Panc1 (cell line): ENCODE measurements around the gene TGDS.
"Not testable (repeated sequence)": the region's sequence is repeated elsewhere in the genome, so short reads cannot be mapped to it uniquely, and the experiment has no call there.

Source experiments
- POLR2AphosphoS5 ChIP-seq: IDR thresholded peaks from 2 replicates; pipeline ENCODE4 v1.6.1; 2012; ENCODE audit warnings: mild to moderate bottlenecking, low read depth, low read length, moderate library complexity
- TF ChIP-seq, protein P1 (sequence below): fragments of 450-650 bp; IDR thresholded peaks from 2 replicates; pipeline ENCODE4 v1.5.1; 2017; ENCODE audit warnings: mild to moderate bottlenecking

DNA sequence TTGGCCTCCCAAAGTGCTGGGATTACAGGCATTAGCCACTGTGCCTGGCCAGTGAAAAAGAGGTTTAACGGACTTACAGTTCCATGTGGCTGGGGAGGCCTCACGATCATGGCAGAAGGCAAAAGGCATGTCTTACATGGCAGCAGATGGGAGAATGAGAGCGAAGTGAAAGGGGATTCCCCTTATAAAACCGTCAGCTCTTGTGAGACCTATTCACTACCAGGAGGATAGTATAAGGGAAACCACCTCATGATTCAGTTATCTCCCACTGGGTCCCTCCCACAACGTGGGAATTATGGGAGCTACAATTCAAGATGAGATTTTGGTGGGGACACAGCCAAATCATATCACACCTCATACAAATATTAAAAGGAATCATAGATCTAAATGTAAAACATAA, 40.1 kb upstream of the TGDS start:
- TF ChIP-seq, protein P1, sequence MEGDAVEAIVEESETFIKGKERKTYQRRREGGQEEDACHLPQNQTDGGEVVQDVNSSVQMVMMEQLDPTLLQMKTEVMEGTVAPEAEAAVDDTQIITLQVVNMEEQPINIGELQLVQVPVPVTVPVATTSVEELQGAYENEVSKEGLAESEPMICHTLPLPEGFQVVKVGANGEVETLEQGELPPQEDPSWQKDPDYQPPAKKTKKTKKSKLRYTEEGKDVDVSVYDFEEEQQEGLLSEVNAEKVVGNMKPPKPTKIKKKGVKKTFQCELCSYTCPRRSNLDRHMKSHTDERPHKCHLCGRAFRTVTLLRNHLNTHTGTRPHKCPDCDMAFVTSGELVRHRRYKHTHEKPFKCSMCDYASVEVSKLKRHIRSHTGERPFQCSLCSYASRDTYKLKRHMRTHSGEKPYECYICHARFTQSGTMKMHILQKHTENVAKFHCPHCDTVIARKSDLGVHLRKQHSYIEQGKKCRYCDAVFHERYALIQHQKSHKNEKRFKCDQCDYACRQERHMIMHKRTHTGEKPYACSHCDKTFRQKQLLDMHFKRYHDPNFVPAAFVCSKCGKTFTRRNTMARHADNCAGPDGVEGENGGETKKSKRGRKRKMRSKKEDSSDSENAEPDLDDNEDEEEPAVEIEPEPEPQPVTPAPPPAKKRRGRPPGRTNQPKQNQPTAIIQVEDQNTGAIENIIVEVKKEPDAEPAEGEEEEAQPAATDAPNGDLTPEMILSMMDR: not testable (repeated sequence)
- TF ChIP-seq POLR2AphosphoS5: not testable (repeated sequence)
